Glomerular endothelial cell (primary cell): Measurements from ENCODE around the gene ULK4. TPM values are rescaled to one million over a fixed set of nuclear protein-coding genes. Genes with fewer than 3 reads are reported as not detected.
"Not testable (repeated sequence)": the region's sequence is repeated elsewhere in the genome, so short reads cannot be mapped to it uniquely, and the experiment has no call there.

Experiments
- DNase-seq: peaks from one replicate; pipeline ENCODE4 v3.0.0-alpha.2; 2011; ENCODE audit warnings: low read depth, low spot score; ENCODE audit errors: extremely low read depth
- total RNA-seq: library from RNA; depleted of rRNA; stranded (reverse); fragments of >200 nt; gene quantifications from 2 replicates; pipeline ENCODE4 v1.2.3, GENCODE V29; 2015

ULK4 gene
- total RNA-seq, 1 donor from 2014 or later = 11.7 TPM

- DNase-seq = no peak
Observed at GRCh38 chr3:41792806-41793205, 169.1 kb downstream of the ULK4 start.

- DNase-seq = no peak
Observed at GRCh38 chr3:41769106-41769505, 192.8 kb downstream of the ULK4 start.

- no peak for DNase-seq
Observed at GRCh38 chr3:41768363-41768762, 193.5 kb downstream of the ULK4 start.

- DNase-seq = not testable (repeated sequence)
Observed at GRCh38 chr3:41762867-41763266, 199.0 kb downstream of the ULK4 start.

- DNase-seq = no peak
Observed at GRCh38 chr3:41753651-41754050, 208.3 kb downstream of the ULK4 start.

GRCh38 chr3:41751597-41751996 lies 210.3 kb downstream of the ULK4 start:
- no peak for DNase-seq

GRCh38 chr3:41749988-41750387 lies 211.9 kb downstream of the ULK4 start:
- no peak for DNase-seq

- DNase-seq = no peak
Observed at GRCh38 chr3:41746215-41746614, 215.7 kb downstream of the ULK4 start.

- no peak for DNase-seq
Observed at GRCh38 chr3:41742121-41742520, 219.8 kb downstream of the ULK4 start.

GRCh38 chr3:41740374-41740886 lies 221.5 kb downstream of the ULK4 start:
- DNase-seq = no peak

- DNase-seq = no peak
Observed at GRCh38 chr3:41726891-41727290, 235.0 kb downstream of the ULK4 start.

- DNase-seq = no peak
Observed at GRCh38 chr3:41717641-41718040, 244.3 kb downstream of the ULK4 start.

GRCh38 chr3:41716471-41716870 lies 245.4 kb downstream of the ULK4 start:
- no peak for DNase-seq

GRCh38 chr3:41715376-41715775 lies 246.5 kb downstream of the ULK4 start:
- DNase-seq = no peak

- peak; percentile 39 for DNase-seq
Observed at GRCh38 chr3:41711651-41712050, 250.3 kb downstream of the ULK4 start.

- DNase-seq = no peak
Observed at GRCh38 chr3:41710646-41711388, 251.1 kb downstream of the ULK4 start.

GRCh38 chr3:41709213-41709612 lies 252.7 kb downstream of the ULK4 start:
- DNase-seq = not testable (repeated sequence)

- no peak for DNase-seq
Observed at GRCh38 chr3:41708176-41708575, 253.7 kb downstream of the ULK4 start.

- DNase-seq = no peak
Observed at GRCh38 chr3:41705893-41706292, 256.0 kb downstream of the ULK4 start.

GRCh38 chr3:41701191-41701698 lies 260.7 kb downstream of the ULK4 start:
- DNase-seq = no peak

GRCh38 chr3:41700155-41700554 lies 261.7 kb downstream of the ULK4 start:
- no peak for DNase-seq

- no peak for DNase-seq
Observed at GRCh38 chr3:41698898-41699297, 263.0 kb downstream of the ULK4 start.
